Left renal pelvis (tissue), 4 donors: ENCODE measurements around the gene MIOS. TPM values are rescaled to one million over a fixed set of nuclear protein-coding genes. Genes with fewer than 3 reads are reported as not detected.

Source experiments
- DNase-seq, 4 donors: peaks; one replicate each; pipeline ENCODE4 v3.0.0-alpha.2; 2013; ENCODE audit warnings: low read depth in 4 of 4, low spot score in 3 of 4
- polyA plus RNA-seq, 4 donors: library from polyadenylated mRNA; unstranded; fragments of 120-200 nt; gene quantifications; one replicate each; pipeline ENCODE4 v1.2.1, GENCODE V29; 2013; ENCODE audit not compliant: insufficient read length in 4 of 4

Gene MIOS
- polyA plus RNA-seq: 10 to 100 TPM; 42.1 to 58.2 (median 46.3) TPM

GRCh38 chr7:7566651-7567611 is at the start of gene MIOS:
Gene MIOS (plus strand): TSS chr7:7566884. CDS start chr7:7572476, 5,592 bp downstream.
- DNase-seq: peak; percentile 68 to 75 (median 70)

- DNase-seq: no peak
These were observed 48.9 kb upstream of the MIOS start for GRCh38 chr7:7517754-7518153.

GRCh38 chr7:7519056-7519455 is 47.6 kb upstream of the MIOS start:
- no peak for DNase-seq

GRCh38 chr7:7519528-7519927 is 47.2 kb upstream of the MIOS start:
- no peak for DNase-seq

GRCh38 chr7:7521259-7521658 is 45.4 kb upstream of the MIOS start:
- DNase-seq: no peak

GRCh38 chr7:7522421-7522820 is 44.3 kb upstream of the MIOS start:
- no peak for DNase-seq

GRCh38 chr7:7524121-7524520 is 42.6 kb upstream of the MIOS start:
- DNase-seq: no peak

- no peak for DNase-seq
These were observed 40.7 kb upstream of the MIOS start for GRCh38 chr7:7526006-7526405.

GRCh38 chr7:7527047-7527446 is 39.6 kb upstream of the MIOS start:
- DNase-seq: no peak

- DNase-seq: no peak
These were observed 37.4 kb upstream of the MIOS start for GRCh38 chr7:7529328-7529727.

- no peak for DNase-seq
These were observed 32.8 kb upstream of the MIOS start for GRCh38 chr7:7533831-7534430.

GRCh38 chr7:7535691-7536090 is 31.0 kb upstream of the MIOS start, which contains the start of gene COL28A1:
Gene COL28A1 (minus strand): TSS chr7:7535873. CDS start chr7:7532875, 2,998 bp downstream.
- DNase-seq: no peak

GRCh38 chr7:7536396-7537019 is 30.2 kb upstream of the MIOS start:
- no peak for DNase-seq

- no peak for DNase-seq
These were observed 29.0 kb upstream of the MIOS start for GRCh38 chr7:7537711-7538110.

- no peak for DNase-seq
These were observed 27.5 kb upstream of the MIOS start for GRCh38 chr7:7539152-7539551.

GRCh38 chr7:7539711-7540110 is 27.0 kb upstream of the MIOS start:
- no peak for DNase-seq

- DNase-seq: no peak
These were observed 24.3 kb upstream of the MIOS start for GRCh38 chr7:7542251-7542835.

GRCh38 chr7:7548407-7548806 is 18.3 kb upstream of the MIOS start:
- no peak for DNase-seq

GRCh38 chr7:7550663-7551062 is 16.0 kb upstream of the MIOS start:
- DNase-seq: no peak

- no peak for DNase-seq
These were observed 14.5 kb upstream of the MIOS start for GRCh38 chr7:7552199-7552598.

GRCh38 chr7:7553386-7553785 is 13.3 kb upstream of the MIOS start:
- no peak for DNase-seq
